Measurements from ENCODE around the gene PGAM2.
A peak's percentile ranks its signal among the peaks of the same experiment; 100 is the strongest.

Gene PGAM2

DNA sequence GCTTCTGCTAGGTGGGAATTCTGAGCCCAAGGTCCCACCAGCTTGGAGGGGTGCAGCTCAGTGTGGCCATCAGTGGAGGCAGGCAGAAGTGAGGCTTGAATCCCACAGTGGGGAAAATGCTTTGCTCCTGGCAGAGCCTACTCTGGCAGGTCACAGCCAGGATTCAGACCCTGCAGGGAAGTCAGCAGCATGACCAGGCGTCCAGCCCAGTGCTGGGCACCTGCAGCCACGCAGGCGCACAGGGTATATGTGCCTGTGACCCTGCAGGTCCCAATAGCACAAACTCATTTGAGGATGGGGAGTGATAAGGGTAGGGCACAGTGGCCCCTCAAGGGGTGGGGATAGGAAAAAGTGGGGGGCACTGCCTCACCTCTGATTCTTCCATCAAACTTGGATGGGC is 30.4 kb upstream of the PGAM2 start (continued):
- TF ChIP-seq, protein P1, sequence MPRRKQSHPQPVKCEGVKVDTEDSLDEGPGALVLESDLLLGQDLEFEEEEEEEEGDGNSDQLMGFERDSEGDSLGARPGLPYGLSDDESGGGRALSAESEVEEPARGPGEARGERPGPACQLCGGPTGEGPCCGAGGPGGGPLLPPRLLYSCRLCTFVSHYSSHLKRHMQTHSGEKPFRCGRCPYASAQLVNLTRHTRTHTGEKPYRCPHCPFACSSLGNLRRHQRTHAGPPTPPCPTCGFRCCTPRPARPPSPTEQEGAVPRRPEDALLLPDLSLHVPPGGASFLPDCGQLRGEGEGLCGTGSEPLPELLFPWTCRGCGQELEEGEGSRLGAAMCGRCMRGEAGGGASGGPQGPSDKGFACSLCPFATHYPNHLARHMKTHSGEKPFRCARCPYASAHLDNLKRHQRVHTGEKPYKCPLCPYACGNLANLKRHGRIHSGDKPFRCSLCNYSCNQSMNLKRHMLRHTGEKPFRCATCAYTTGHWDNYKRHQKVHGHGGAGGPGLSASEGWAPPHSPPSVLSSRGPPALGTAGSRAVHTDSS (tag by site-specific recombination; IDR thresholded peaks at IDR 0.05): no peak
- TF ChIP-seq ZNF621 (tag by site-specific recombination; IDR thresholded peaks at IDR 0.05) (no peak), ZSCAN16 (tag by site-specific recombination; IDR thresholded peaks at IDR 0.05) (no peak), ZNF548 (tag by site-specific recombination; IDR thresholded peaks at IDR 0.05) (no peak), MYNN (tag by site-specific recombination; IDR thresholded peaks at IDR 0.05; ENCODE audit: borderline replicate concordance) (no peak), ZNF488 (tag by site-specific recombination; IDR thresholded peaks at IDR 0.05) (no peak), ZNF311 (tag by site-specific recombination; IDR thresholded peaks at IDR 0.05; ENCODE audit: borderline replicate concordance) (no peak)

DNA sequence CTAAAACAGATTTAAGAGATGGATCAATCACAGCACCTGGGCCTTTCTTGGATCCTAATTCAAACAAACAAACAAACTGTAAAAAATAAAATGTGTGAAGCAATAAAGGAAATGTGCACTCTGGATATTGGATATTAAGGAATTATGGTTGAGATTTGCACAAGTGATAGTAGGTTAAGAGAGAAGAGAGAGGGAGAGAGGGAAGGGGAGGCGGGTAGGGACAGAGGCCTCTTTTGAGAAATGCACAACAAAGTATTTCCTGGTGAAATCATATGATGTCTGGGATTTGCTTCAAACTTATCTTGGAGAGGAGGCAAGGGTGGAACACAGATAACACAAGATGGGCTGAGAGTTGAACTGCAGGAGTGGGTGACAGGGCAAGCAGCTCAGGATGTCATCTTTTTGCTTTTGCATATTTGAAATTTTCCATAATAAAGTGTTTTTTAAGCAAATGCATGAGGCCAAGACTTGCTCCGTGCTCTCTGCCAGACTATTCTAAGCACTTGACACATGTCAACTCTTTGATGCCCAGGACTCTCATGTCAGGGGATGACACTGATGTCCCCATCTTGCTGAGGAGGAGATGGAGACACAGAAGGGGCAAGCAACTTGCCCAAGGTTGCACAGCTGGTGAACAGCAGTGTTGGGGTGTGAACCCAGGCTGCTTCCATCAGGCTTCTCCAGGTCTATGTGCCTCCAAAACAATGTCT is 29.7 kb upstream of the PGAM2 start:
- TF ChIP-seq ZNF175 (tag by site-specific recombination; IDR thresholded peaks at IDR 0.05) (no peak), ZBTB17 (tag by site-specific recombination; IDR thresholded peaks at IDR 0.05) (0 out of 2 replicates have a peak, but pooled peaks have one; percentile 15), ZNF768 (tag by site-specific recombination; IDR thresholded peaks at IDR 0.05) (peak; percentile 77)
- CTCF ChIA-PET: no interaction called here
- POLR2A ChIA-PET: no interaction called here
- Histone ChIP-seq H3K4me3 (ENCODE audit: low read depth, low read length) (no peak overlapping the region), H3K4me1 (ENCODE audit: control insufficient read depth, insufficient read depth, low read length) (no peaks in the 10 kb centered on the region; the same call in 1 of the 2 replicates), H3K27ac (ENCODE audit: extremely low read depth, low read depth, low read length) (no peak overlapping the region), H3K36me3 (ENCODE audit: control insufficient read depth in 2 of 2, insufficient read depth in 1 of 2, low read length in 2 of 2) (no peaks in the 10 kb centered on the region), H3K9me3 (ENCODE audit: control insufficient read depth, insufficient read depth, low read depth, low read length) (no peaks in the 10 kb centered on the region)

- TF ChIP-seq ZSCAN4 (tag by site-specific recombination; IDR thresholded peaks at IDR 0.05) (no peak), BCL11A (tag by site-specific recombination; IDR thresholded peaks at IDR 0.05; ENCODE audit: low read depth) (no peak), ZNF114 (tag by site-specific recombination; IDR thresholded peaks at IDR 0.05) (no peak), TCF7L2 (IDR thresholded peaks at IDR 0.05; ENCODE audit: borderline replicate concordance, low read depth, low read length) (no peak), ZNF549 (tag by site-specific recombination; IDR thresholded peaks at IDR 0.05) (no peak), ZNF610 (tag by site-specific recombination; IDR thresholded peaks at IDR 0.05; ENCODE audit: borderline replicate concordance) (no peak), ZNF433 (tag by site-specific recombination; IDR thresholded peaks at IDR 0.05; ENCODE audit: low read depth) (no peak), ZNF510 (tag by site-specific recombination; IDR thresholded peaks at IDR 0.05; ENCODE audit: insufficient replicate concordance) (no peak)
- TF ChIP-seq, protein P2, sequence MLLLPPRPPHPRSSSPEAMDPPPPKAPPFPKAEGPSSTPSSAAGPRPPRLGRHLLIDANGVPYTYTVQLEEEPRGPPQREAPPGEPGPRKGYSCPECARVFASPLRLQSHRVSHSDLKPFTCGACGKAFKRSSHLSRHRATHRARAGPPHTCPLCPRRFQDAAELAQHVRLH (tag by site-specific recombination; IDR thresholded peaks at IDR 0.05): no peak
- H3K27ac ChIP-seq (ENCODE audit: extremely low read depth, low read depth, low read length): no peak overlapping the region
- H3K4me3 ChIP-seq (ENCODE audit: low read depth, low read length): no peak overlapping the region
- H3K36me3 ChIP-seq (ENCODE audit: control insufficient read depth in 2 of 2, insufficient read depth in 1 of 2, low read length in 2 of 2): no peaks in the 10 kb centered on the region
- POLR2A ChIA-PET: no interaction called here
- CTCF ChIA-PET: no interaction called here
- no peaks in the 10 kb centered on the region; the same call in 1 of the 2 replicates for H3K4me1 ChIP-seq (ENCODE audit: control insufficient read depth, insufficient read depth, low read length)
- H3K9me3 ChIP-seq (ENCODE audit: control insufficient read depth, insufficient read depth, low read depth, low read length): no peaks in the 10 kb centered on the region
Observed at GRCh38 chr7:44094365-44094764, 29.0 kb upstream of the PGAM2 start.
